ENCODE results near the gene TMOD3.

TMOD3 gene

GRCh38 chr15:51828621-51829375 lies 655 bp upstream of the TMOD3 start:
- no peak for DNase-seq

- no peak for DNase-seq
These were observed 888 bp downstream of the TMOD3 start for GRCh38 chr15:51830276-51830806.

- DNase-seq = no peak
These were observed 4.3 kb downstream of the TMOD3 start for GRCh38 chr15:51833772-51834171.

GRCh38 chr15:51837792-51838251 lies 8.4 kb downstream of the TMOD3 start:
- DNase-seq = no peak

- no peak for DNase-seq
These were observed 8.8 kb downstream of the TMOD3 start for GRCh38 chr15:51838270-51838669.

- DNase-seq = no peak
These were observed 11.2 kb downstream of the TMOD3 start for GRCh38 chr15:51840692-51841091.

GRCh38 chr15:51841406-51842040 lies 12.1 kb downstream of the TMOD3 start:
- no peak for DNase-seq

- no peak for DNase-seq
These were observed 12.8 kb downstream of the TMOD3 start for GRCh38 chr15:51842265-51842664.

GRCh38 chr15:51842852-51843737 lies 13.6 kb downstream of the TMOD3 start:
- DNase-seq = peak in 1 of 2 donors; percentile 22

GRCh38 chr15:51844747-51845426 lies 15.4 kb downstream of the TMOD3 start:
- DNase-seq = no peak

GRCh38 chr15:51846066-51846462 lies 16.6 kb downstream of the TMOD3 start:
- DNase-seq = no peak

GRCh38 chr15:51846463-51847230 lies 17.2 kb downstream of the TMOD3 start:
- no peak for DNase-seq

GRCh38 chr15:51848811-51849210 lies 19.4 kb downstream of the TMOD3 start:
- no peak for DNase-seq

GRCh38 chr15:51849860-51850259 lies 20.4 kb downstream of the TMOD3 start:
- no peak for DNase-seq

GRCh38 chr15:51853998-51854397 lies 24.5 kb downstream of the TMOD3 start:
- no peak for DNase-seq

GRCh38 chr15:51855612-51856011 lies 26.2 kb downstream of the TMOD3 start:
- DNase-seq = no peak

GRCh38 chr15:51856714-51857380 lies 27.4 kb downstream of the TMOD3 start:
- no peak for DNase-seq

GRCh38 chr15:51861557-51862359 lies 32.3 kb downstream of the TMOD3 start:
- peak; percentile 48 to 59 for DNase-seq

GRCh38 chr15:51863131-51863530 lies 33.7 kb downstream of the TMOD3 start:
- DNase-seq = no peak

GRCh38 chr15:51864408-51865056 lies 35.1 kb downstream of the TMOD3 start:
- peak; percentile 27 to 42 for DNase-seq

Measured in stimulated activated CD4-positive, alpha-beta T cell treated with anti-CD3 and anti-CD28 coated beads, Interleukin-2, amount 100 ng/mL, for 24 hours (primary cell).